Right lobe of liver (tissue), 4 donors: ENCODE data around the gene FSTL4.

ENCODE experiments used
- POLR2A ChIP-seq: fragments of 450-650 bp; IDR thresholded peaks from one replicate; pipeline ENCODE4 v1.6.1; 2017; ENCODE audit warnings: antibody characterized with exemption, mild to moderate bottlenecking
- TF ChIP-seq, protein P1 (sequence below), 4 donors: fragments of 200-600 bp in 3 of 4; fragments of 450-650 bp in 1 of 4; IDR thresholded peaks; one replicate each; pipeline versions ENCODE4 v1.5.1 to v1.8.0; 2016 to 2022; ENCODE audit warnings: antibody characterized with exemption in 4 of 4, mild to moderate bottlenecking in 2 of 4
- donor health status: DM: no; HTN: no; CAD: no.
- donor health status: DM: no; HTN: no; CAD: no.
- donor health status: DM: no; HTN: yes; CAD: no.

DNA sequence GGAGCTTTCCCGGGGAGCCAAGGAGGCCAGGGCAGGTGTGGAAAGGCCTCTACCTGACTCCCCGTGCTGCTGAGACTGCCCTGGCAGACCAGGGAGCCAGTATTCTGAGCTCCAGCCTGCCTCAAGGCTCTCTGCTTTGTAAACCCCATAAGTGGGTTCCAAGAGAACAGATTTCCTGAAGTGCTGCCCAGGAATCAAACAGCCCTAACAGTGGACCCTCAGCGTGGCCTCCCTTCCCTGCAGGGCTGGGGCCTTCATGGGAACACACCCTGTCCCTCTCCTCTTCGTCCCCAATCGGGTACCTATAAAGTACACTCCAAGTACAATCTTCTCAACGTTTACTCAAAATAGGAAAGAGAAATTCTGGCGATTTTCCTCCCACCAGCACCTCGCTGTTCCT, 252.5 kb downstream of the FSTL4 start:
- TF ChIP-seq, protein P1, sequence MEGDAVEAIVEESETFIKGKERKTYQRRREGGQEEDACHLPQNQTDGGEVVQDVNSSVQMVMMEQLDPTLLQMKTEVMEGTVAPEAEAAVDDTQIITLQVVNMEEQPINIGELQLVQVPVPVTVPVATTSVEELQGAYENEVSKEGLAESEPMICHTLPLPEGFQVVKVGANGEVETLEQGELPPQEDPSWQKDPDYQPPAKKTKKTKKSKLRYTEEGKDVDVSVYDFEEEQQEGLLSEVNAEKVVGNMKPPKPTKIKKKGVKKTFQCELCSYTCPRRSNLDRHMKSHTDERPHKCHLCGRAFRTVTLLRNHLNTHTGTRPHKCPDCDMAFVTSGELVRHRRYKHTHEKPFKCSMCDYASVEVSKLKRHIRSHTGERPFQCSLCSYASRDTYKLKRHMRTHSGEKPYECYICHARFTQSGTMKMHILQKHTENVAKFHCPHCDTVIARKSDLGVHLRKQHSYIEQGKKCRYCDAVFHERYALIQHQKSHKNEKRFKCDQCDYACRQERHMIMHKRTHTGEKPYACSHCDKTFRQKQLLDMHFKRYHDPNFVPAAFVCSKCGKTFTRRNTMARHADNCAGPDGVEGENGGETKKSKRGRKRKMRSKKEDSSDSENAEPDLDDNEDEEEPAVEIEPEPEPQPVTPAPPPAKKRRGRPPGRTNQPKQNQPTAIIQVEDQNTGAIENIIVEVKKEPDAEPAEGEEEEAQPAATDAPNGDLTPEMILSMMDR (IDR thresholded peaks at IDR 0.05) = no peak
- TF ChIP-seq POLR2A = no peak
